Measurements from ENCODE around the gene STXBP3.
"Not testable (repeated sequence)": the region's sequence is repeated elsewhere in the genome, so short reads cannot be mapped to it uniquely, and the experiment has no call there.

The STXBP3 gene

GRCh38 chr1:108746382-108747170, at the start of gene STXBP3:
Gene STXBP3, plus strand, starts transcription at chr1:108746674. Its CDS starts 64 bp downstream, at chr1:108746738.
- DNase-seq: peak; percentile 97

- DNase-seq: no peak
These were observed 46.8 kb upstream of the STXBP3 start for GRCh38 chr1:108699375-108700332.

- DNase-seq: no peak
These were observed 45.2 kb upstream of the STXBP3 start for GRCh38 chr1:108701176-108701849.

GRCh38 chr1:108702109-108702508, 44.4 kb upstream of the STXBP3 start:
- DNase-seq: not testable (repeated sequence)

- no peak for DNase-seq
These were observed 42.5 kb upstream of the STXBP3 start for GRCh38 chr1:108703939-108704338.

- peak; percentile 64 for DNase-seq
These were observed 42.0 kb upstream of the STXBP3 start for GRCh38 chr1:108704496-108704895.

- no peak for DNase-seq
These were observed 39.8 kb upstream of the STXBP3 start for GRCh38 chr1:108706643-108707042.

GRCh38 chr1:108708691-108709660, 37.5 kb upstream of the STXBP3 start:
- peak; percentile 43 for DNase-seq

- DNase-seq: no peak
These were observed 33.8 kb upstream of the STXBP3 start, which contains the start of gene FNDC7 for GRCh38 chr1:108712606-108713150. Gene FNDC7, plus strand, starts transcription at chr1:108712908. Its CDS starts 26 bp downstream, at chr1:108712934.

GRCh38 chr1:108715932-108716331, 30.5 kb upstream of the STXBP3 start:
- no peak for DNase-seq

- DNase-seq: no peak
These were observed 29.8 kb upstream of the STXBP3 start for GRCh38 chr1:108716437-108717230.

GRCh38 chr1:108717774-108718316, 28.6 kb upstream of the STXBP3 start:
- DNase-seq: no peak

- DNase-seq: no peak
These were observed 27.4 kb upstream of the STXBP3 start for GRCh38 chr1:108718927-108719655.

- DNase-seq: peak; percentile 92
These were observed 26.6 kb upstream of the STXBP3 start for GRCh38 chr1:108719656-108720435.

- DNase-seq: no peak
These were observed 24.2 kb upstream of the STXBP3 start for GRCh38 chr1:108722292-108722691.

GRCh38 chr1:108725906-108726305, 20.6 kb upstream of the STXBP3 start:
- DNase-seq: no peak

GRCh38 chr1:108728327-108728923, 18.0 kb upstream of the STXBP3 start:
- no peak for DNase-seq

GRCh38 chr1:108729481-108729880, 17.0 kb upstream of the STXBP3 start:
- DNase-seq: no peak
